Erythroblast (primary cell): ENCODE data around the gene CACNA1G.

Experiments
- DNase-seq, 2 experiments: peaks; one replicate each; lab custom pipeline; 2025; lab: John Stamatoyannopoulos, UW
- GATA1 ChIP-seq: IDR thresholded peaks from 2 replicates; pipeline ENCODE4 v1.6.1; 2011; ENCODE audit warnings: low read depth, mild to moderate bottlenecking, control low read depth, low read length, moderate library complexity
- POLR2A ChIP-seq: IDR thresholded peaks from 2 replicates; pipeline ENCODE4 v1.6.1; 2011; ENCODE audit warnings: mild to moderate bottlenecking, low read length

Gene CACNA1G

DNA sequence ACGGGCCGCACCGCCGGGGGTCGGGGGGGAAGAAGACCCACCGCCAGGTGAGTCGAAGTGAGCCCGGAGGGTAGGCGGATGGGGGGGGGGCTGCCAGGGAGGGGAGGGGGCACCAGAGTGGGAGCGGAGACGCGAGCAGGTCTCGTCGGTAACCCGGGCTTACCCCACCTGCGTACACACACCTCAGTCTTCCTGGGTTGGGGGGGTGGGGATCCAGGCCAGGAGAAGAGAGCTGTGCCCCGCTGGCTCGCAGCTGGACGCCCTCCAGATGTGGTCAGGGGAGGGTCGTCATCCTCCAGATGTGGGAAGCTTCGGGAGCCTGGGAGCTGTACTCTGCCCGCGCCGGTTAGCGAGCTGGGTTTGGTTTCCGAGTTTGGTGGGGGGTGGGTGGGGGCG is 1.2 kb downstream of the CACNA1G start:
- no peak for DNase-seq
- TF ChIP-seq POLR2A = no peak
- no peak for TF ChIP-seq GATA1

GRCh38 chr17:50562242-50563091 is 2.0 kb downstream of the CACNA1G start:
- TF ChIP-seq GATA1 (no peak), POLR2A (no peak)
- DNase-seq = no peak

- no peak for DNase-seq
- TF ChIP-seq GATA1 = no peak
- TF ChIP-seq POLR2A = no peak
These were observed 2.6 kb downstream of the CACNA1G start for GRCh38 chr17:50563092-50563511.

GRCh38 chr17:50564916-50565315 is 4.4 kb downstream of the CACNA1G start:
- TF ChIP-seq GATA1 (no peak), POLR2A (no peak)
- peak in 1 of 2 experiments; percentile 21 for DNase-seq

DNA sequence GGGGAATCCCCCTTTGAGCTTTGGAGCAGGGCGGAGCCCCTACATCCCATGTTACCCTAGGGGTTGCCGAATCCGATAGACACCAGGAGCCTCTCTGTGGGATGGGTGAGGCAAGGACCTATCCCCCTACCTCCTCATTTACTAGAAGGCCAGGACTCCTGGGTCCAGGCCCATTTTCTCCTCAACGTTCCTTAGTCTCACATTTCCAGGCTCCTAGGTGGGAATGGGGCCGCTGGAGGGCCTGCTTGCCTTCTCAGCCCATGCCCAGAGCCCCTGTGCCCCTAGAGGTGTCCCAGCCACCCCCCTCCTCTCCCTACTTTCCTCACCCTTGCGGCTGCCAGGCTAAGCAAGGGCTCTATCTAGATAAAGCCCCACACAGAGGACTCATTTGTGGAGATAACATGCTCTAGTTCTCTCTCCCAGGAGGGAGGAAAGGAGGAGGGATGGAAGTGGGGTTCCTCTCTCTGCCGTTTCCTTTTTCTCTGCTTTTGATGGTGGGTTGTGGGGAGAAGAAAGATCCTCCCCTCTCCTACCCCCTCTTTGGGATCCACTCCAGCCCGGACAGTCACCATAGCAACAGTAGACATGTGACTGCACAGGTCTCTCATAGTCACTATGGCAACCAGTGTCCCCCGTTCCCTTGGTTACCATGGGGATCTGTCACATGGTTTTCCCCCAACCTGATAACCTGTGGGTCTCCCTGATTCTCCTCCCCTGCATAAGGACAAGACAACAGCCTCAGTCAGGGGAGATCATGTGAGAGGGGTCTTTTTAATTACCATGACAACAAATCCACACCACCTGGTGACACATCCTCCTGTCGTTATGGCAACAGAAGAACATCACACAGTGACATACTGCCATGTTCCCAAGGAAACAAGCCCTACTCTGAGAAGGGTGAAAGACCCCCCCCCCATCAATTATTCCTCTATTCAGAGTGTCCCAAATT is 5.2 kb downstream of the CACNA1G start:
- DNase-seq = peak; percentile 29 to 43
- TF ChIP-seq POLR2A (no peak), GATA1 (no peak)

GRCh38 chr17:50566886-50567285 is 6.4 kb downstream of the CACNA1G start:
- DNase-seq = no peak
- TF ChIP-seq GATA1 (no peak), POLR2A (no peak)

DNA sequence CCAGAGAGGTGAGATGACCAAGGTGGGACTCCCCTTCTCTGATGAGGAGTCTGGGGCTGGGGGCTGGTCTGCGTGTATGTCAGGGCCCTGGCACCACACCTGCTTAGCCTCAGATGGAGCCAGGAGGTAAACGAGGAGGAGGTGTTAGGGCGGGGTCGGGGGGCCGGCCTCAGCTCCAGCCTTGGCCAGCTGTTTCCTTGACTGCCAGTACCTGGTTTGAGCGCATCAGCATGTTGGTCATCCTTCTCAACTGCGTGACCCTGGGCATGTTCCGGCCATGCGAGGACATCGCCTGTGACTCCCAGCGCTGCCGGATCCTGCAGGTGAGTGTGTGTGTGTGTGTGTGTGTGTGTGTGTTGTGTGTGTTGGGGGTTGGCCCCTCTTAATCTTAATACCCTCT is 8.1 kb downstream of the CACNA1G start:
- no peak for TF ChIP-seq GATA1
- TF ChIP-seq POLR2A = no peak
- no peak for DNase-seq

- no peak for DNase-seq
- TF ChIP-seq POLR2A (no peak), GATA1 (no peak)
These were observed 9.1 kb downstream of the CACNA1G start for GRCh38 chr17:50569592-50569991.

DNA sequence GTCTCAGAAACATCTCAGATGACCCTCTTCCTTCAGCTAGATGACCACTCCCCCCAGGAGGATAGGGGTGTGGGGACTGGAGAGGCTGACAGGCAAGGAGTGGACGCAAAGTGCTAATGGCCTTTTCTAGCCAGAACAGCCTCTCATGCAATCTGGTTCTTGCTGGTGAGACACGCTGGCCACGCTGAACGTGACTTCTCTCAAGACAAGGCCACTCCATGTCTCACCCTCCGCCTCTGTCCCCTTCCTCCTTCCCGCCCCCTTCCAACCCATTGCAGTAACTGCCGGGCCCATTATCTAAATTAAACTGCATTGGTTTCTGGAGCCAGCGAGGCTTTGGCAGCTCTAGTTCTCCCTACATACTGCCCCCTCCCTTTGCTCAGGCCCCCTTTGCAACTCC is 9.5 kb downstream of the CACNA1G start:
- TF ChIP-seq POLR2A = no peak
- no peak for TF ChIP-seq GATA1
- no peak for DNase-seq

DNA sequence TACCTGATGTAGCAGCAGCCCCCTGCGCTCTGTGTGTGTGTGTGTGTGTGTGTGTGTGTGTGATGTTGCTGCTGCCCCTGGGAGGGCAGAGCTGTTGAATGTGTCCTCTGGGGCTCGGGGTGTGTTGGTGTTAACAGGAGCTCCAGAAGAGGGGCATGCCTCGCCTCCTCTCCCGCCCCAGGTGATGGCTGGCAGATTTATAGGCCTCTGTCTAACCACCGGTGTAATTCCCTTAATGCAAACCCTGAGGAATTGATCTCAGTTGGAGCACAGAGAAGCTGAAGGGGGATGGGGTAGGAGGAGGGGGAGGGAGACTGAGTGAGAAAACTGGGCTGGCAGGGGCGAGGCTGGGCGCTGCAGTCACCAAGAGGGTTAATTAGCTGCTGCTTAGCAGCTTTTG is 10.0 kb downstream of the CACNA1G start:
- DNase-seq = no peak
- no peak for TF ChIP-seq POLR2A
- TF ChIP-seq GATA1 = no peak

GRCh38 chr17:50571681-50572080 is 11.2 kb downstream of the CACNA1G start:
- DNase-seq = no peak
- TF ChIP-seq GATA1 = no peak
- TF ChIP-seq POLR2A = no peak

DNA sequence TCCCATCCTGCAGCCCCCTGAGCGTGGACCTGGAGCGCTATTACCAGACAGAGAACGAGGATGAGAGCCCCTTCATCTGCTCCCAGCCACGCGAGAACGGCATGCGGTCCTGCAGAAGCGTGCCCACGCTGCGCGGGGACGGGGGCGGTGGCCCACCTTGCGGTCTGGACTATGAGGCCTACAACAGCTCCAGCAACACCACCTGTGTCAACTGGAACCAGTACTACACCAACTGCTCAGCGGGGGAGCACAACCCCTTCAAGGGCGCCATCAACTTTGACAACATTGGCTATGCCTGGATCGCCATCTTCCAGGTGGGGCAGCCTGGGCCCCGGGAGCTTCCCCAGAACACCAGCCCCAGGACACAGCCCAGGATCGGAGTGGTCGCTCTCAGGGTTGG is 12.0 kb downstream of the CACNA1G start:
- no peak for DNase-seq
- TF ChIP-seq GATA1 (no peak), POLR2A (no peak)

GRCh38 chr17:50573866-50574611 is 13.5 kb downstream of the CACNA1G start:
- no peak for DNase-seq
- no peak for TF ChIP-seq GATA1
- TF ChIP-seq POLR2A = no peak
